Hindlimb muscle (tissue), 1 donor: ENCODE measurements around the gene TRAPPC6A. TPM values are rescaled to one million over a fixed set of nuclear protein-coding genes. Genes with fewer than 3 reads are reported as not detected.

Experiments
- DNase-seq: peaks from one replicate; pipeline ENCODE4 v3.0.0-alpha.2; 2013
- polyA plus RNA-seq: library from polyadenylated mRNA; unstranded; fragments of 120-200 nt; gene quantifications from one replicate; pipeline ENCODE4 v1.2.1, GENCODE V29; 2013; ENCODE audit not compliant: insufficient read length

The TRAPPC6A gene
- polyA plus RNA-seq, 1 donor = 24.0 TPM

DNA sequence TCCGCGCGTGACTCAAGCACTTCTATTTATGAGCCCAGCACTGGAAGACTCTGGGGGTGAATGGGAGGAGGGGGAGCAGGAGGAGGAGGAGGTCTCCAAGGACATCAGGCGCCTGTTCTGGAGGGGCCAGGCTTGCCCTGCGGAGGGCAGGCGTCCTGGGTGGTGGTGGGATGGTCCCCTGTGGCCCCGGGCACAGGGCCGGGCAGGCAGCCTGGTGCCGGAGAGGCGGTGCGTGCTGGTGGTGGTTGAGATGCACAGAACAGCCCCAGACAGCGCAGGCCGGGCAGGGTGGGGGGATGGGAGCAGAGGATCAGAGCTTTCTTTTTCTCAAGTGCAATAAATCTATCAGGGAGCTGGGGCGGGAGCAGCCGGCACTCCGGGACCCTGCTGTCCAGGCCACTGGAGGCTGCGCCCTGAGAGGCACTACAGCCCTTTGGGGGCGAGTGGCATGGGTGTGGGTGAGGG, 31.3 kb downstream of the TRAPPC6A start:
- no peak for DNase-seq

DNA sequence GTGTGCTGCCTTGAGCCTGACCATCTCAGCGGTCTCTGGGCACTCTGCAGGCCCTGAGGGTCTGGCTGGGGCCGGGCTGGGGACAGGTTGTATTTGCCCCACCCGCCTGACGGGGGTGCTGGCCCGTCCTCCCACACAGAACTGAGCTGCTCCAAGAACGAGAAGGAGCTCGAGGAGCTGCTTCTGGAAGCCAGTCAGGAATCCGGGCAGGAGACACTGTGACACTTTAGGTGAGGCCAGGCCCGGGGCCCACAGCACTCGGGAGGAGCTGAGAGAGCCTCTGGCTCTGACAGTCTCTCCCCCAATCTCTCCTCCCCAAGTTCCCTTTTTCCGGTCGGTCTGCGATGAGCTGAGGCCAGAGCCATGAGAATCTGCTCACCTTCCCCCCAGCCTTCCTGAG, 31.8 kb downstream of the TRAPPC6A start:
- no peak for DNase-seq

DNA sequence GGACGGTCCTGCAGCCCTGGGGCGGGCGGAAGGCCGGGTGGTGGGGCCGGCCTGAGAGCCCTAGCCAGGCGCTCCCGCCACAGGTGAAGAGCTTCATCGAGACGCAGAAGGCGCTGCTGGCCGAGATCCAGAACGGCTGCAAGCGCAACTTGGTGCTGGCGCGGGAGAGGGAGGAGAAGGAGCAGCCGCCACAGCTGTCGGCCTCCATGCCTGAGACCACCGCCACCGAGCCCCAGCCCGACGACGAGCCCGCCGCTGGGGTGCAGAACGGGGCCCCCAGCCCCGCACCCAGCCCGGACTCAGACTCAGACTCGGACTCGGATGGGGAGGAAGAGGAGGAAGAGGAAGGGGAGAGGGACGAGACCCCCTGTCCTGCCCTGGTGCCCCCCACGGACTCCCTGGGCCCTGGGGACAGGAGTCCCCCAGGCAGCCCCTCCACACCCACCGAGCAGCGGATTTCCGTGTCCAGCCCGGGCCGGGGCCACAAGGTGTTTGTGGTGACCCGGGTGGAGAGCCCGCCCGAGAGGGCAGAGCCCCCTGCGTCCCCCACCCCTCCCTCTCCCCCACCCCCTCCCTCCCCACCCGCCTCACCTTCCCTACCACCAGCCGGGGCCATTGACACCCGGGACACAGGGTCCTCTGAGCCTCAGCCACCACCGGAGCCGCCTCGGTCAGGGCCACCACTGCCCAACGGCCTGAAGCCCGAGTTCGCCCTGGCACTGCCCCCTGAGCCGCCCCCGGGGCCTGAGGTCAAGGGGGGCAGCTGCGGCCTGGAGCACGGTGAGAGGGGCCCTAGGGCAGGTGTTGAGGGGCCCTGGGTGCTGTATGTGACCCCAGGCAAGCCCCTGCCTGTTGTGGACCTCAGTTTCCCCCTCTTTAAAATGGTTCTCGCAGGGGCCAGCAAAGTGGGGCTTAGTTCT, 32.5 kb downstream of the TRAPPC6A start:
- DNase-seq = no peak

DNA sequence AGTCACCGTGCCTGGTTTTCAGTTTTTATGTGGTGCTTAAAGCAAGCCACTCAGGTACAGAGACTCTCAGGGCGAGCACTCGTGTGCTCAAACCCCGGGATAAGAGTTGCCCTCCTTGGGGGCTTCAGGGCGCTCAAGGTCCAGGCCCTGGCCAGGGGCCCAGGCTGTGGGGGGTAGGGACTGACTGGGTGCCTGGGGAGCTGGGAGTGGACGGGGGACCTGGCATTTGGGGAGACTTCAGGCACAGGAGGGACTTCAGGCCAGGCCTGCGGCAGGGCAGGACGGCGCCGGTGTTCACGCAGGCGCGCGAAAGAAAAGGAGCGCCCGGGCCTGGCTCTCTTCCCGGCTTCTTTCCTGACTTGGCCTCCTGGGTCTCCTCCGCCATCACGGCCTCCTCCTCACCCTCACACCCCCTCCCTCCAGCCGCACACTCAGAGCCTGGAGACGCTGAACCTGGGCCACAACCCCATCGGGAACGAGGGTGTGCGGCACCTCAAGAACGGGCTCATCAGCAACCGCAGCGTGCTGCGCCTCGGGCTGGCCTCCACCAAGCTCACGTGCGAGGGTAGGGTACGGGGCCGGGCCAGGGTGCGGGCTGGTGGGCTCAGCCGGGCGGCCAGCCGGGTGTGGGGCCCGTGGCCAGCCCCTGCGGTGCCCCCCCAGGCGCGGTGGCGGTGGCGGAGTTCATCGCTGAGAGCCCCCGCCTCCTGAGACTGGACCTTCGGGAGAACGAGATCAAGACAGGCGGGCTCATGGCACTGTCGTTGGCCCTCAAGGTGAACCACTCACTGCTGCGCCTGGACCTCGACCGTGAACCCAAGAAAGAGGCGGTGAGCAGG, 33.4 kb downstream of the TRAPPC6A start:
- no peak for DNase-seq

DNA sequence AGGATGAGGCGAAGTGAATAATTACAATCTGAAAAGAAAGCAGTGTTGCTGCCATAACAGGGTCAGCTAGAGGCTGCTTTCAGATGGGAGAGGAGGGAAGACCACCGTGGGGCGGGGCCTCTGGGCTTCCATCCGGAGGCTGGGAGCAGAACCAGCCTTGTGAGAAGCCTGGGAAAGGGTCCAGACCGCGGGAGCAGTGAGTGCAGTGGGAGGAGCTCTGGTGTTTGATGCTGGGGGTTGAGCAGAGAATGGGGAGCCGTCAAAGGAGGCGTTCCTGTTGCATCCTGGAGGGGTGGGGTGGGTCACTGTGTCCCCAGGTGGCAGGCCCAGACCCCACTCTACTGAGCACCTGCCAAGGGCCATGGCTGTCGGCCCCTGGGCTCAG, 35.3 kb downstream of the TRAPPC6A start:
- DNase-seq = no peak

DNA sequence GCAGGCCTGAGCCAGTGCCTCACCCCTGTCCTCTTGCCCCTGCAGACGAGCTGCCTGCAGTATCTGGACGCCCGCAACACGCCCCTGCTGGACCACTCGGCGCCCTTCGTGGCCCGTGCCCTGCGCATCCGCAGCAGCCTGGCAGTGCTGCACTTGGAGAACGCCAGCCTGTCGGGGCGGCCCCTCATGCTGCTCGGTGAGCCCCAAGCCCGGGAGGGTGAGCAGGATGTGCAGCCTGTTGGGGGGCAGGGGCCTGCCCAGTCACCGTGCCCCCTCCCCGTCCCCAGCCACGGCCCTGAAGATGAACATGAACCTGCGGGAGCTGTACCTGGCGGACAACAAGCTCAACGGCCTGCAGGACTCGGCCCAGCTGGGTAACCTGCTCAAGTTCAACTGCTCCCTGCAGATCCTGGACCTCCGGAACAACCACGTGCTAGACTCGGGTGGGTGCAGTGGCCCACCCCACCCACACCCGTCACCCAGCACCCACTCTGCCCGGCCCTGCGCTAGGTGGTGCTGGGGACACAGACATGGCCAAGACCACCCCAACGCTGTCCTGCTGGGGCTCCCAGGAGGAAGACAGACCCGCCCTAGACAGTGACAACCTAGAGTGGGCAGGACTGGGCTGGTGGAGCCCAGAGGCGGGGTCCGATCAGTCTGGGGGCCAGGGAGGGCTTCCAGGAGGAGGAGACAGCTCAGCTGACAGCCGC, 35.9 kb downstream of the TRAPPC6A start:
- no peak for DNase-seq

DNA sequence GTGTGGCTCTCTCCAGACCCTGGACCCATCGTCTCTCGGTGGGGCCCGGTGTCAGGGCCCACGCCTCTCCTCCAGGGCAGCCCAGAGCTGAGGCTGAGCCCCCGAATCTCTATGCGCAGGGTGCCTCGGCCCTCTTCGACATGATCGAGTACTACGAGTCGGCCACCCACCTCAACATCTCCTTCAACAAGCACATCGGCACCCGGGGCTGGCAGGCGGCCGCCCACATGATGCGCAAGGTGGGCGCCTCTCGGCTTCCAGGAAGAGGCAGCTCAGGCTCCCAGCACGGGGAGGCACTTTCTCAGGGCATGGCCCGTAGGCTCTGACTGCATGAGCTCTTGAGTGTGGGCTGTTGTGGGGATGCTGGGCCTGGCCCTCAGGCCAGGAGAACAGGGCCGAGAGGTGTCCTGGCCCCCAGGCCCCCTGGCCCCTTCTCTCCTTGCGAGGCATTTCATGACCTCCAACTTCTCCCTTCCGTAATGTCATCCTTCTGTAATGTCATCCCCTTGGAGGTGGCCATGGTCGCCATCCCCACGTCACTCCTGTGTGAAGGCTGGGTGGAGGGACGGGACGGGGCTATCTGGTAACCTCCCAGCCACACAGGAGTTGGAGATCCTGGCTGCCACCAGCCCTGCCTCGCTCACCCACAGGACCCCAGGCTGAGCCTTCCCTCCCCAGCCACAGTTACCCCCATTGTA, 36.7 kb downstream of the TRAPPC6A start:
- DNase-seq = no peak

DNA sequence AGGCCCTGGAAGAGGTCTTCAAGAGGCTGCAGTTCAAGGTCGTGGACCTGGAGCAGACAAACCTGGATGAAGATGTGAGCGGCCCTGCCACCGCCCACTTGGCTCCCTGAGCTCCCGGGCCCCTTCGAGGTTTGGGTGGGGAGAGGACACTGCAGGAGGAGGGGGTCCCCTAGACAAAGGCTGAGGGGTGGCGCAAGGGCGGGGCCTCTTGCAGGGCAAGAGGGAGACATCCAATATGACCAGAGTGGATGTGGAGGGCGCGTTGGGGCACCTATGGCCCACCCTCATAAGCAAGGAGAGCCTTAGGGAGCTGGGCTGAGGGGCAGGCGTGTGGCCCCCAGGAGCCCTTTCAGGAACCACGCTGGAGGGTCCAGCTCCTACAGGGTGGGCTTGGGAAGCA, 37.5 kb downstream of the TRAPPC6A start:
- no peak for DNase-seq

DNA sequence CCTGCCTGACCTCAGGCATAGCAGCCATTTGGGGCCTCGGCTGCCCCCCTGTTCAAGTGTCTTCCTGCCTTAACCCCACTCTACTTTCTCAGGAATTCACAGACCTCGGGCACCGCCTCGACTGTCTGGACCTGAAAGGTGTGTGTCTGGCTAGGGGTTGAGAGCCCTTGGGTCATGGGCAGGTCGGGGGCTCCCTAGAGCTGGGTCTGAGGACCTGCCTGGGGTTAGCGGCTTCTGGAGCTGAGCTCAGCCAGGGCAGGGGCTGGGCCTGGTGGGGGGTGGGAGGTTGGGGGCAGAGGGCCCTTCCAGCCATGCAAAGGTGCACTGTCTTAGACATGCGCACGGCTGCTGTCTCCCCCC, 37.9 kb downstream of the TRAPPC6A start:
- DNase-seq = no peak

DNA sequence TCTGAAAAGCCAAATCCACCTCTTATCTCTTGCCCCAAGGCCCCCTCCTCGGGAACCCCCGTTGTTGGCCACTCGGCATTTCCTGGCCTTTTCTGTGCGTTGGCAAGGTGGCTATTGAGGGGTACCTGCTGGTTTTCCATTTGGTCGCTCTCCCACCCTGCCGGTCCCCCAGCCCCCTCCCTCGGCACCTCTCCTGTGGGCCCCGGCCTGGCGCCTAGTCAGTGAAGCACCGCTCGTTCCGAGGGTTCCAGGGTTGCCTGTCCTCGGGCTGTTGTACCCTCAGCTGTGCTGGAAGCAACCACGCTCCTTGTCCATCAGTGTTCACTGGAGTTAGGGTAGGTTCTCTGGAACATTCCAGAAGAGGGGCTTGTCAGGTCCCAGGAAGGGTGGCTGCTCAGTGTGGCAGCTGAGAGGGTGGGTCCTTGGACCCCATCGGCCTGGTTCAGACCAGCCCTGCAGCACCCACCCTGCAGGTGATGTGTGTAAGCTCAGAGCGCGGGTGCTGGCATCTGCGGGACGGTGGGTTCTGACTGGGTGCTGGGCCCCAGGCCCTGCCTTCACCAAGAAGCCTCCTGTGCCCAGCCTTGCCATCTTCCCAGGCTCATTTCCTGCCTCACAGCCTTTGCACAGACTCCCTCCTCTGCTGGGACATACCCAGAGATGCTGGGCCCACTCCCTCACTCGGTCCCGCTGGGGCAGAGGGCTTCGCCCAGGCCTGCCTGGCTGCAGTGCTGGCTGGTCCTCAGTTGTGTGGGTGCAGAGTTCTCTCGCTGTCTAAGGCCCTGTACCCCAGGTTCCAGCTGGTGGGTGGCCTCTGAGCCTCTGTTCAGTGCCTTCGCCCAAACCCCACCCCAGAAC, 38.5 kb downstream of the TRAPPC6A start:
- DNase-seq = no peak

DNA sequence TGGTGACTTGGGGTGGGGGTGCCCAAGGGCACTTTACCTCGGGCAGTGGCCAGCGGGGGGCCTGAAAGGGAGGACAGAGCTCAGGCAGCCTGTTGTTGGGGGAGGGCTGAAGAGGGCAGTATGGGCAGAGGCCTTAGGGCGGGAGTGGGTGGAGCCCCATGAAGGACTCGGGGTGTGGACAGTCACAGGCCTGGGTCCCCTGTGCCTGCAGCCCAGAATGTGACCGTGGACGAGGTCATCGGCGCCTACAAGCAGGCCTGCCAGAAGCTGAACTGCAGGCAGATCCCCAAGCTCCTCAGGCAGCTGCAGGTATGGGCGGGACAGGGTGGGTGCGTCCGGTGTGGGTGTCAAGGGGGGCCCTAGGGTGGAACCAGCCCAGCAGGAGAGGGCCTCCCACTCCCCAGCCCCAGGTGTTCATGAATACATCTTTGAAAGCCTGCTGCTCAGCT, 39.7 kb downstream of the TRAPPC6A start:
- DNase-seq = no peak

DNA sequence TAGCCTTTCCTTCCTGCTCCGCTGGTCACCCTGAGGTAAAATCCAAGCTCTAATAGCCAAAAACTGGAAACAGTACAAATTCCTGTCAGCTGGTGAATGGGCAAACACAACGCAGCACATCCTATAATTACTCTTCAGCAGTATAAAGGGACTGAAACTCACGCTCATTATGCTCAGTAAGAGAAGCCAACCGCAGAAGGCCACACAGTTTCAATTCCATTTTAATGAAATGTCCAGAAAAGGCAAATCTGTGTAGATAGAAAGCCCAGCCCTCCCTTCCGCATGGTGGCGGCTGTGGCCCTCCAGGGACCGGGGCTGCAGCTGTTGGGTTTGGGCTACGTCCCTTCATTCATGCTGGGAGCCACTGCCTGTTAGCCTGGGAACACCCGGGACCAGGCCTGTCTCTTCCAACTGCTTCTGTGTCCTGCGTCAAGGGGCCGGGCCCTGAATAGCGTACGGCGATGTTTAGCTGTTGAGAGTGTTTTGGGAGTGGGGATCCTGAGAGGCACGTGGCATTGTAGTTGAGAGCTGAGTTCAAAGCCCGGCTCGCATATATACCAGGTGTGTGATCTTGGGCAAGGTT, 40.8 kb downstream of the TRAPPC6A start:
- DNase-seq = peak; percentile 76

DNA sequence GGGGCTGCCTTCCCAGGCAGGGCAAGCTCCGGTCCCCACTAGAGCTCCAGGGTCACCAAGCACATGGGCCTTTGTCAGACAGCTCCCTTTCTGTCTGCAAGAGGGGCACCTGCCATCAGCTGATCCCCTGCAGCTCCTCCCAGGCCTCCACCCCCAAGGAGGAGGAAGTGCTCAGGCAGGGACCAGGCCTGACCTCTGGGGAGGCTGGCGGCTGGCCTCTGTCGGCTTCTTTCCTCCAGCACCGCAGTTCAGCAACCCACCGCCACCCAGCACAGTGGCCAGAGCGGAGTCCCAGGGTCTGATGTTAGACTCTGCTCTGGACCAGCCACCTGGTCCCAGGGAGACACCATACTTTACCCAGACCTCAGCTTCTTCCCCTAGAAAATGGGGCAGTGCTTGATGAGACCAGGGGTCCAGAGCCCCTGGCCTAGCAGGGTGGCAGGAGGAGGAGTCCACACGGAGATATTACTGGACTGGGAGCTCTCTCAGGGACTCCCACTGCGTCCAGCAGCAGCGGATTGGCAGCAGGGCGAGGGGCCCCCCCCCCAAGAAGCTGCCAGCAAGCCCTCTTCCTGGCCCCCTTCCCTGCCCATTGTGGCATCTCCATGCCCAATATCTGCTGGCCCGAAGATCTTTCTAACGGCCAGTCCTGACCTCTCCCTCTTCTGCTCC, 41.4 kb downstream of the TRAPPC6A start:
- no peak for DNase-seq

DNA sequence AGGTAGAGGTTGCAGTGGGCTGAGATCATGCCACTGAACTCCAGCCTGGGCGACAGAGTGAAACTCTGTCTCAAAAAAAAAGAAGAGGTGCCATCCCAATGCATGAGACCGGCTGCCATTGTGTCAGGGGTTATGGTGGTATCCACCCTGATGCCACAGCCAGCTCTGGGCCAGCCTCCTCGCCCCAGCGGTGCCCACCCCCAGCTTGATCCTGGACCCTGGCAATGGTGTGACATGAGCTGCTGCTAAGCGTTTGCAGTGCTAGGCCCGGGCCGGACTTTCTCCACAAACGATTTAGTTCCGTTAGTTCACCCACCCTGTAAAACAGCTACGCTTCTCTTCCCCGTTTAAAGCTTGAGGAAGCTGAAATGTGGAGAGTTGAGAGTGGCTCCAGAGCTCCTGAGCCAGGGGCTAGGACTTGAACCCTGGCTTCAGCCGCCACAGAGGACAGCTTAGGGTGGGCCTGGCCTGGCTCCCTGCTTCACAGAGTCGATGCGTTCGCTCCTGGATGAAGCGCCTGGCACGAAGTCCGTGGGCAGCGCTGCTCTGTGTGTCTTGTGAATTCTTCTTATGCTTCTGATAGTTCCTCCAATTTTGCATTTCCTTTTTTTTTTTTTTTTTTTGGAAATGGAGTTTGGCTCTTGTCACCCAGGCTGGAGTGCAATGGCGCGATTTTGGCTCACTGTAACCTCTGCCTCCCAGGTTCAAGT, 42.7 kb downstream of the TRAPPC6A start:
- no peak for DNase-seq

DNA sequence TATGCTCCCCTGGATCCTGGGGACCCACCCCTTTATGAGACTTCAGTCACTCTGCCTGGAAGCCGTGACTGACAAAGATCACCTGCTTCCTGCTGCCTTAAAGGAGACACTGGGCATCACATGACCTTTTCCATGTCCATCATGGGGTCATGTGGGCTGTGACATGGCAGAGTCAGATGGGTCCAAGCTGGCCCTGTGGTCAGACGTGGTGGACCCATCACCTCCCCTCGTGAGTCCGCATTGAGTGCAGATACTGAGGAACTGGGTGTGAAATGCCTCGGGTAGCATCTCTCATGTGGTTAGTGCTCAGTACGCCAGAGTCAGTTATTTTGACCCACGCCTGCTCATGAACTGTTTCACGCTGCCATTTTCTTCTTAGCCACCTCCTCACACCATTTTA, 44.4 kb downstream of the TRAPPC6A start:
- no peak for DNase-seq

DNA sequence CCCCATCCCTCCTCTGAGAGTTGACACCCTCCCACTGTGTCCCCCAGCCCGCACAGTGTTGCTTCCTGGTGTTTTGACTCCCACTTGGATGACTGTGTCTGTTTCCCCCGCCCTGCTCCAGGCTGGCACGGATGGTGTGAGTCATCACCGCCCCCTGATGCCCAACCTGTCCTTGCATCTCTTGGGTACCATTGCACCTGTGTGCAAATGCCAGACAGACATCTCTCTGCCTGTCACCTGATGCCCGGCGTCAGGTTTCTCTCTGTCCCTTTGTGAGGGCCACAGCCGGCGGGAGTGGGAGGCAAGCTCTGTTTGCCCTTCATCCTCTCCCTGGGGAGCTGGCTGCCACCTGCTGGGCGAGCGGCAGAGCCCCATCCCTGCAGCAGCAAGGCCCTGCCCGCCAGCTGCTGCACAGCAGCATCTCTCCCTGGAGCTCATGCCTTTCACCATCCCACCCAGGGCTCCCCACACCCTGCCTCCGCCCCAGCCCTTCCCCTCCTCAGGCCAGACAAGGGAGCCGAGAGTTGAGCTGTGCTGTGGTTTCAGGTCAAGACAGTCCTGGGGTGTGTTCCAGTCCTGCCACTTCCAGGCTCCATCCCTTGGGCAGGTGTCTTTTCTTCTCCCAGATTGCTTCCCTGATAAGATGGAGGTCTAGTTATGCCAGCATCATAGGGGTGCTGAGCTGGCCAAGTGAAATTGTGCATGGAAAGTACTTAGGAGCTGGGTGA, 47.0 kb downstream of the TRAPPC6A start:
- DNase-seq = no peak

DNA sequence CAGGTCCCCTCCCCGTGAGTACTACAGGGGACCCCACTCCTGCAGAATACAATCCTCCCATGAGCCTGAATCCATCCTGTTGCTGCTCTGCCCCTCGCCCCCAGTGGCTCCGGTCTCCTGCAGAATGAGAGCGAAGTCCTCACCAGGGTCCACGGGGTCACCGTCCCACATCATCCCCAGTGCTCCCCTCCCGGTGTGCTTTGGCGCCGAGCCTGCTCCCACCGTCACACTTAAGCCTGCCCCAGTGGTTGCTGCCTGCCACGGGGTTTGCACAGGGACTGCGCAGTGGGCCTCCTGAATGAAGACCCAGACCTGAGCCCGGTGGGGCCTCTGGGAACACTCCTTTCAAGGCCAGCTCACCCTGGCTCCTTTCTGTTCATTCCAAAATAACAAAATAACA, 47.8 kb downstream of the TRAPPC6A start:
- no peak for DNase-seq

DNA sequence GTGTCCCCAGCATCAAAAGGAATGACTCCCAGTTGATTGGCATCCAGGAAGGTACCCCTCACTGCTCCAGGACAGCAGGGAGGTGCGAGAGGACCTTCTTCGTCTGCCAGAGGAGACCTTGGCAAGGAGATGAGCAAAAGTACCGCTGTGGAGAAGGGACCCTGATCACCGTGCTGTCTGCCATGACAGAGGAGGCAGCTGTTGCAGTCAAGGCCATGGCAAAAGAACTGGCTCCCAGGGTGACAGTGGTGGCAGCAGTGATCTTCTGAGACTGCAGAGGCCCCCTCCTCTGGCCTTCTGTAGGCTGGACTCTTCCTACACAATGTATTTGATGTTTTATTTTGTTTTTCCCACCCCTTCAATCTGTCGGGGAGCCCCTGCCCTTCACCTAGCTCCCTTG, 49.2 kb downstream of the TRAPPC6A start:
- no peak for DNase-seq

DNA sequence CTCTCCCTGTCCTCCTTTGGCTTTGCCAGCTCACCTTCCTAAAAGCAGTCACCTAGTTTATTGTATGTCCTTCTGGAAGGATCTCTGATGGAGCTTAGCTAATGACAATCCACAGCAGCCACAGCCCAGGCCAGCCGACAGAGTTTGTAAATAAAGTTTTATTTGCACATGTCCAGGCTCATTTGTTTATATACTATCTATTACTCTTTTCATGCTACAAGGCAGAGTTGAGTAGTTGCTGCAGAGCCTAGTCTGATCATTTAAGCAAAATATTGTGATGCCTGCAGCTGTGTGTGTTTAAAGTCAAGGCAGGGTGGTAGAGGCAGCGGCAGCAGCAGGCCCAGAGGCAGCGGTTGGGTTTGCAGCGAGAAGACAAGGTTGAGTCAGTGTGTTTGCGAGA, 49.9 kb downstream of the TRAPPC6A start:
- DNase-seq = no peak
